HG02981 (cell line): ENCODE data around the gene HTRA2.
"Not testable (repeated sequence)": the region's sequence is repeated elsewhere in the genome, so short reads cannot be mapped to it uniquely, and the experiment has no call there.

Source experiments
- ATAC-seq: cut with Tn5 transposase; IDR thresholded peaks from one replicate; pipeline ENCODE4 v1.9.1; 2021; ENCODE audit warnings: mild to moderate bottlenecking, moderate library complexity; ENCODE audit not compliant: unreplicated experiment

HTRA2 gene

DNA sequence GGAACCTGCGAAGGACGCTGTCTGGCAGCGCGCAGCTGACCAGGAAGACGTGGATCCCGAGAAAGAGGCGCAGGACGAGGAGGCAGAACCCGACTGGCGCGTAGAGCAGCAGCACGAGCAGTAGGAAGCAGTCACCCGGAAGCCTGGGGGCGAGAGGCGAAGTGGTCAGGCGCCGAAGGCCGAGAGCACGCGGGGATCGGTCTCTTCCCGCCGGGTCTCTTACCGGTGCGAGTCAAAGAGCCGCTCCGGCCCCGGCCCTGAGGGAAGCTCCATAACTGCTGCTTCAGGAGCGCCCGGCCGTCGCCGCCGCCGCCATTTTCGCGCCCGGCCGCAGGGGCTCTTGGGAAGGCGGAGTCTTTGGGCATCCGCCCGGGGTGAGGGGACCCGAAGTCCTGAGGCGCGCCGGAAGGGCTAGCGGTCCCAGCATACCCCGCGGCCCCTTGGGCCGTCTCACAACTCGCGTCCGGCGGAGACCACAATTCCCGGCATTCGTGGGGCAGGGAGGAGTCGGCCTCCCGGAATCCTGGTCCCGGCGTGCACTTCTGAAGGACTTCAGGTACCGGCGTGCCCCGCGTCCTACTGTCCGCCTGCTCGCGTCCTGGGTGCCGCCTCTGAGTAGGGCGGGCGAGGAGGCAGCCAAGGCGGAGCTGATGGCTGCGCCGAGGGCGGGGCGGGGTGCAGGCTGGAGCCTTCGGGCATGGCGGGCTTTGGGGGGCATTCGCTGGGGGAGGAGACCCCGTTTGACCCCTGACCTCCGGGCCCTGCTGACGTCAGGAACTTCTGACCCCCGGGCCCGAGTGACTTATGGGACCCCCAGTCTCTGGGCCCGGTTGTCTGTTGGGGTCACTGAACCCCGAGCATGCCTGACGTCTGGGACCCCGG is at the start of gene HTRA2, which contains the start of gene AUP1:
Gene HTRA2, plus strand, starts transcription at position 577 of the 882 bp plus-strand sequence. Its CDS starts 74 bp downstream, at position 651.
Gene AUP1, minus strand, starts transcription at position 350 of the 882 bp plus-strand sequence. Its CDS starts 77 bp downstream, at position 273.
- ATAC-seq: peak; percentile 72

DNA sequence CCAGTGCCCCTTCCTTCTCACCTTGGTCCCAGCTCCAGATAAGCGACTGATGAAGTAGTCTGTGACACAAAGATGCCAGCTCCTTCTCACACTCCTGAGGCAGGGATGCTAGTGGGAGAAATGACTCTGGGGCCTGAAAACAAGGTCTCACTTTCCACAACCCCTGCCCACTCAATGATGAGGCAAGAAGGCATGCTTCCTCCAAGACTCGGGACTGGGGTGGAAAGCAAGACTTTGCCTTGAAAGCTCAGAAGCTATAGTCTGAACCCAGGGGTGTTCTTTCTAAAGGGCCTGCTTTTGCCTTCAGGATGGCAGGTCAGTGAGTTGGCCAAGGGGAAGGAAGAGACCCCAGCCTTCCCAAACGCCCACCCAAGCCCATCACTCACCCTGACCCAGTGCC is 48.3 kb upstream of the HTRA2 start:
- ATAC-seq: no peak

DNA sequence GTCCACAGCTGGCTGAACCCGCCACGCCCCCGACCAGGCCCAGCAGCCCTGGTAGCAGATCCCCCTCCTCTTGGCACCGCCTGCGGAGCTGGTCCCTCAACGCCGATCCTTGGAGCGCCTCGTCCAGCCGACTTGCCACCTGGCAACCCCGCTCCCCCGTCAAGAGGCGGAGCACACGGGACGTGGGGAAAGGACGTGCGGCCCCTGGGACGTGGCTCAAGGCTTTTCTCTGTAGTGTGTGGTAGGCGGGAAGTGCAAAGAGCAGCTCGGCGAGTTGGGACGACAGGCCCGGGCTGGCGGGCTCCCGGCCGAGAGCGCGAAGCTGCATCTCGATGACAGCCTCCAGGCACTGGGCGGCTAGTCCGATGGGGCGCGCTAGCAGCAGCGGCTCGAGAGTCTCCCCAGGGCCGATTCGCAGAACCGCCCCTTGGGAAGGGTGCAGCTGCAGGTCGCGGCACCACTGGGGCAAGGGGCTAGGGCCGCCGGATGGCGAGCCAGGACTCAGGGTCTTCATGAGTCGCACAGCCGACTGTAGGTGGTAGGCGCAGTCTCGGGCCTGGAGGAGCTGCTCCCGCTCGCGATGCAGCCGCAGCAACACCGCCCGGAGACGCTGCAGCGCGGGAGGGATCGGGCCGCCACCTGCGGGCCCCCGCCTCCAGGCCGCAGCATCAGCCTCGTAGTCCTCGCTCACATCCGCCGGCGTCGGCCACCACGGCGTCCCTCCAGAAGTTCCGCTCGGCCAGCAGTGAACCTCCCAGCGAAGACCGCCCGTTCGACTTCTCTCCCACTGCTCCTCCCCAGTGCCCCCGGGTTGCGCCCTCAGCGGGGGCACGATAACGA is 47.6 kb upstream of the HTRA2 start:
- peak; percentile 29 for ATAC-seq

DNA sequence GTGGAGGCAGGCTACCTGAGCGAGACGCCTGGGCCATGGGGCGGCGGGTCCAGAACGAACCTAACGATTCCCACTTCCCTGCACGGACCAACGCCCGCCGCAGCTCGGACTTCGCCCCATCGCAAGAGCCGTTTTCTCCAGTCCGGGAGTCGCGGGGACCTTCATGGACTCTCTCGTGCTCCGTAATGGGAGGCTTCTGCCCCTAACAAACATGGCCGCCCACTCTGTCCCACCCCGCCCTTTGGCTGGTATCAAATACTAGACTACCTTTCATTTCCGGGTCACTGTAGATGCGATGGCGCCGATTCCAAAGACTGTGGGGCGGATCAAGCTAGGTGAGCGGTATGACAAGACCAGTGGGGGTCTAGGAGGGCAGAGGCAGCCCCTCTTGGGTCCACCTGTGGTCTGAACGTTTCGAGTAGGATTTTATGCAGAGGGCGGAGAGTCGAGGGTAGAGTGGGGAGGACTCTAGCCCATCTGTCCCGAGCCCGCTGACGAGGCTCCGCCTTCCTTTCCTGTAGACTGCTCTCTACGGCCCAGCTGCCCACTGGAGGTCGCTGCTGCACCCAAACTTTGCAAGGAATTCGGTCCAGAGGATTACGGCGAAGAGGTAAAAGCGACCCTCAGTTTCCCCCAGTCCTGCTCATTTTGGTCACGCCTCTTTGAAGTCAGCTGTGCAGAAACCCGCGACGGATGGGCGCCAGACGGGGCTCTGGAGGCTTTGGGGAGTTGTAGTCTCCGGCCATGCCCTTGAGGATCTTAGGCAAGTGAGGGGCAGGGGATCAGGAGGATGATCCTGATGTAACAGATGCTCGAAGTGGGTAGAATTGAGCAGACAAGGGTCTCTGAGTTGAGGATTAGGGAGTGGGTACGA is 46.7 kb upstream of the HTRA2 start, which contains the start of the genes CCDC142 and TTC31:
Gene CCDC142, minus strand, starts transcription at position 198 of the 874 bp plus-strand sequence. Its CDS starts 161 bp downstream, at position 37.
Gene TTC31, plus strand, starts transcription at position 281 of the 874 bp plus-strand sequence. Its CDS starts 15 bp downstream, at position 296.
- peak; percentile 92 for ATAC-seq

DNA sequence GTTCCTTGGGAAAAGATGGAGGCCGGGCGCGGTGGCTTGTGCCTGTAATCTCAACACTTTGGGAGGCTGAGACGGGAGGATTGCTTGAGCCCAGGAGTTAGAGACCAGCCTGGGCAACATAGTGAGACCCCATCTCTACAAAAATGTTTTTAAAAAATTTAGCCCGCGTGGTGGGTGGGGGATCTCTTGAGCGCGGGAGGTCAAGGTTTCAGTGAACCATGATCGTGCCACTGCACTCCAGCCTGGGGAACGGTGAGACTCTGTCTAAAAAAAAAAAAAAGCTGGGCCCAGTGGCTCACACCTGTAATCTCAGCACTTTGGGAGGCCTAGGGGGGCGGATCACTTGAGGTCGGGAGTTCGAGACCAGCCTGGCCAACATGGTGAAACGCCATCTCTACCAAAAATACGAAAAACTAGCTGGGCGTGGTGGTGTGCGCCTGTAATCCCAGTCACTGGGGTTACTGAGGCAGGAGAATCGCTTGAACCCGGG is 46.0 kb upstream of the HTRA2 start:
- not testable (repeated sequence) for ATAC-seq

DNA sequence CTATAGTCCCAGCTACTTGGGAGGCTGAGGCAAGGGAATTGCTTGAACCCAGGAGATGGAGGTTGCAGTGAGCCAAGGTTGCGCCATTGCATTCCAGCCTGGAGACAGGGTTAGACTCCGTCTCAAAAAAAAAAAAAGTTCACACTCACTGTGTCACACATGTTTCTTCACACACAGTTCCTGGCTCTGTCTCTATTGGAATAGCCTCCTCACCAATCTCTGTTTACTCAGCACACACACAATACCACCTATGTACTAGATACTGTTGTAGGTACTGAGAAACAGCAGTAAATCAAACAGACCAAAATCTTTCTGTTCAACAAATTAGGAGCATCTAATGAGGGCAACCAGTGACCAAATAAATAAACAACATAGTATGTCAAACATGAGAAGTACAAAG is 43.6 kb upstream of the HTRA2 start:
- no peak for ATAC-seq

DNA sequence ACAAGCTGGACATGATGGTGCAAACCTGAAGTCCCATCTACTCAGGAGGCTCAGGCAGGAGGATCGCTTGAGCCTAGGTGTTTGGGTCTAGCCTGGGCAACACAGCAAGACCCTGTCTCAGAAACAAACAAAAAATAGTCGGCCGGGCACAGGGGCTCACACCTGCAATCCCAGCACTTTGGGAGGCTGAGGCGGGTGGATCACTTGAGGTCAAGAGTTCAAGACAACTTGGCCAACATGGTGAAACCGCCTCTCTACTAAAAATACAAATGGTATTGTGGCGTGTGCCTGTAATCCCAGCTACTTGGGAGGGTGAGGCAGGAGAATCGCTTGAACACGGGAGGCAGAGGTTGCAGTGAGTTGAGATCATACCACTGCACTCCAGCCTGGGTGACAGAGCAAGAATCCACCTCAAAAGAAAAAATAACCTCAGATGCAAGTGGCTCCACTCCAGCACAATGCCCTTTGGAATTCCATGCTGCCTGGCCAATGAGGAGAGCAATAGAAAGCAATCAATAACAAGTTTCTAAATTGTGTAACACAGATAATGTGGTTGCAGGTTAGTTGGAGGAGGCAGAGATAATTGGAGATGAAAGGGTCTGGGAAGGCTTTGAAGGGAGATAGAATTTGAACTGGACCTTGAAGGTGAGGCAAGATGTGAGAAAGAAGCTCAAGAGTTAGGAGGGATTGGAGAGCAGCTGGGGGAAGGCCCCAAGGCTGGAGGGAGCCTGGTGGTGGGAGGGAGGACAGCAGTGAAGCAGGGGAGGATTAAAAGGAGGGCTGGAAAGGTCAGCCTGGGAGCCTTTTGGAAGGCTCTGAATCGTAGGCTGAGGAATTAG is 40.9 kb upstream of the HTRA2 start:
- no peak for ATAC-seq

DNA sequence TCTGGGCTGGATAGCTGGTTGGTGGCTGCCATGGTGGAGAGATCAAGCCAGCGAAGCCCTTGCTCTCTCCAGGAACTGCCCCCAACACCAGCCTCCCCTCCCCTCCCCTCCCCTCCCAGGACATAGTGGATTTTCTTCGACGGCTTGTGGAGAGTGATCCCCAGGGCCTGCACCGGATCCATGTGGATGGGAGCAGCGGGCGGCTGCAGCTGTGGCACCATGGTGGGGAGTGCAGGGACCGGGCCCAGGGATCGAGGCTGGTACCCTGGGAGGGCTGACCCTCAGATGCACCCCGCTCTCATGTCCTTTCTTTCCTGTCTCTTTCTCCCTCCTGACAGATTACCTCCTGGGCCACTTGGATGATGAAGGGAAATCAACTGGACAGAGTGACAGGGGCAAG is 39.8 kb upstream of the HTRA2 start:
- no peak for ATAC-seq

DNA sequence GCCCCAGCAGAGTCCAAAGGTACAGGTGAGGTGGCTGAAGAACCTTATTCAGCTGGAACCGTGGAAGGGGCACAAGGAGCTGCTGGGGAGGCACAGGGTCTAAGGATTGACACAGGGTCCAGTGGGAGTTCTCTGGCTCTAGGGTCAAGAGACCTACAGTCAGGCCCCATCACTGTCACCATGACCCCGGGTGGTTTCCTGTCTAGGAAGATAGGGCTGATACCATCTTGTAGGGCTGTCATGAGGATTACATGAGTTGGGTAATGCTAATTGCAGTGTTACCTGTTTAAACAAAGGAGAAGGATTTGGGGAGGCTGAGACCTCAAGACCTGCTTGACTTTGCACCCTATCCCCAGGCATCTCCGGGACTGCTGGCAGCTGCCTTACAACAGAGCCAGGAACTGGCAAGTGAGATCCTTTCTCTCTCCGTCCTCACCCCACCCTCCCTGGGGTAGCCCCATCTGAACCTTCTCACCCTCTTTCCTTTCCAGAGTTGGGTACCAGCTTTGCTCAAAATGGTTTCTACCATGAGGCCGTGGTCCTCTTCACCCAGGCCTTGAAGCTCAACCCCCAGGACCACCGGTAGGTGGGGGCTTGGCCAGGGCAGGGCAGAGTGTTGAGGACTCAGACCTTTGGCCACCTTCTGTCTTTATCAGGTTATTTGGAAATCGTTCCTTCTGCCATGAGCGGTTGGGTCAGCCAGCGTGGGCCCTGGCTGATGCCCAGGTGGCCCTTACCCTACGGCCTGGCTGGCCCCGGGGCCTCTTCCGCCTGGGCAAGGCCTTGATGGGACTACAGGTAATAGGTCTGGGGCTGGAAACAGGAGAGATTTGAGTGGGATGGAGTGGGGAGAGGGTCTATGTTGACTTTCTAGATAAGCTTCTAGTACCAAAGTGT is 37.8 kb upstream of the HTRA2 start:
- no peak for ATAC-seq

DNA sequence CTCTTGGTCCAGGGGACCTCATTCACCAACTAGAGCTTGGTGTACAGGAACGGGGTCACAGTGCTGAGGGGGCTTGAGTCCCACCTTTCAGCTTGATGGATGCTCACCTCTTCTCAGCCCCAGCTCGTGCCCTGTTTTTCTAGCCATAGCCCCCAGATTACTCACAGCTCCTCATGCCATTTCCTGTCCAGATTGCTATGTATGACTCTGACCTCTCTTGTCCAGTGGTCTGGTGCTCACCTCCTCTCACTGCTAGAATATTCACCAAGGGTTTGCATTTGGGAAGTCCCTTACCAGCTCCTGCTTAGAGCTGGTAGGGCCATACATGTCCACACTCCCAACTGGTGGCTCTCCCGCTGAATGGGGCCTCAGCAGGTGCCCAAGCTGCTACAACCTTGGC is 36.2 kb upstream of the HTRA2 start:
- no peak for ATAC-seq

DNA sequence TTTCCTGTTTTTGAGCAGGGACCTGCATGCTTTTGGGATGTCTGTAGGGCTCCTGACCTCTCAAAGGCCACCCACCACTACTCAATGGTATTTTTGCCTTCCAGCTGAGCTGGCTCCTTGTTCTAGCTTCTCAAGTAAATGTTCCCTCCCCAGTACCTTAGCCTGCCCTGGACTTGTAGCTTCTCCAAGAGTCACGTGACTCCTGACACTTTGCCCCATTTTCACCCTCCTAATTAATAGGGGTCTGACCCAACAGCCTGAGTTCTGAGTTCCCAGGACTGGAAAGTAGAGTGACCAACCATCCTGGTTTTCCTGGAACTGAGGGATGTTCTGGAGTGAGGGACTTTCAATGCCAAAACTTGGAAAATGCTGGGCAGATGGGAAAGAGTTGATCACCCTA is 34.3 kb upstream of the HTRA2 start:
- no peak for ATAC-seq

DNA sequence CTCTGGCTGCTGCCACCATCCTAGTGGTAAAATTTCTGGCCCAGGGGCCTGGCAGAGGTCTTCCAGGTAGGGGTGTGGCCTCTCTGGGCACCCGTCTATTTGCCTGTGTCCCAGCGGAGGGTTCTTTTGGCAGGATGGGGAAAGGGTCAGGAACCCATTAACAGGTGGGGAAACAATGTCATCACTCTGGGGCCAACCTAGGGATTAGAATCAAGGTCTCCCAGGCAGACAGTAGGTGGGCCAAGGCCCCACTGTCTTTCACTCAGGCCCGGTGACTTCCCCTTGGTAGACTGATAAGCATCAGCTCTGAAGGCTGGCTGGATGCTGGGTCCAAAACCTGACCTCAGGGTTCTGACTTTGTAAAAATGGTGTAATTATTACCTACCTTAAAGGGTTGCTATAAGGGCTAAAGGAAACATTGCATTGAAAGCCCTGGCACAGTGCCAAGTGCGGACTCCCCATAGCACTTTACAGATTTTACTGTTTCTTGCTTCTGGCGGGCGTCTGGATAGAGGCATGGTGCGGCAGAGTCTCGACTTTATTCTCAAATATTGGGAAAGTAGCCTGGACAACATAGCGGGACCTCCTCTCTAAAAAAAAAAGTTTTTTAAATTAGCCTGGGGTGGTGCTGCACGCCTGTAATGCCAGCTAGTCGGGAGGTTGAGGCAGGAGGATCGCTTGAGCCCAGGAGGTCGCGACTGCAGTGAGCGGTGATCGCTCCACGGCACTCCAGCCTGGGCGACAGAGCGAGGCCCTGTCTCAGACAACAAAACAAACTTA is 32.5 kb upstream of the HTRA2 start:
- no peak for ATAC-seq

DNA sequence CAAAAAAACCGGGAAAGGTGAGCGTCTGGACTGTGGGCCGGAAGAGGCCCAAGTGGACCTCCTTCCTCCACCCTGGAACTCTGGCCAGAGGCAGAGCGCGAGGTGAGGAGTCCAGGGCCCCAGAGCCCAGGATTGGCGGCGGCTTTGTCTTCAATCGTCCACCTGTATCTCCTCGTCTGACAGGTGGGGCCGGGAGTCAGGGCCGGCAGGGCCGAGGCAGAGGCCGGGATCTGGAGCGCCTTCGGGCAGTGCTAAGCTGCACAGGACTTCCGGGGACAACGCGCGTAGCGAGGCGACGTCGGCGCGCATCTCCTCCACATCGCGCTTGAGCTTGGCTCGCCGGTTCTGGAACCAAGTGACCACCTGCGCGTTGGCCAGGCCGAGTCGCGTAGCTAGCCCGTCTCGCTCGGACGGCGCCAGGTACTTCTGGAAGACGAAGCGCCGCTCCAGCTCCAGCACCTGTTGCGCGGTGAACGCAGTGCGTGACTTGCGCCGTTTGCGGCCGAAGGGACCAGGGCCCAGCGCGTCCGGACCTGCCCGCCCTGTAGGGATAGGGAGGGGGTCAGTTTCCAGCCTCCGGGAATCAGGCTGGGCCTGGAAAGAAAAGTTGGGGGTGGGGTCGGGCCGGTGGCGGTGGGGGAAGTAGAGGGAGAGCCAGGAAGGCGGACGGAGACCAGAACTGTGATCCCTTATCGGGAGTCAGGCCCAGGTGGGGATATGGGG is 31.8 kb upstream of the HTRA2 start:
- no peak for ATAC-seq

DNA sequence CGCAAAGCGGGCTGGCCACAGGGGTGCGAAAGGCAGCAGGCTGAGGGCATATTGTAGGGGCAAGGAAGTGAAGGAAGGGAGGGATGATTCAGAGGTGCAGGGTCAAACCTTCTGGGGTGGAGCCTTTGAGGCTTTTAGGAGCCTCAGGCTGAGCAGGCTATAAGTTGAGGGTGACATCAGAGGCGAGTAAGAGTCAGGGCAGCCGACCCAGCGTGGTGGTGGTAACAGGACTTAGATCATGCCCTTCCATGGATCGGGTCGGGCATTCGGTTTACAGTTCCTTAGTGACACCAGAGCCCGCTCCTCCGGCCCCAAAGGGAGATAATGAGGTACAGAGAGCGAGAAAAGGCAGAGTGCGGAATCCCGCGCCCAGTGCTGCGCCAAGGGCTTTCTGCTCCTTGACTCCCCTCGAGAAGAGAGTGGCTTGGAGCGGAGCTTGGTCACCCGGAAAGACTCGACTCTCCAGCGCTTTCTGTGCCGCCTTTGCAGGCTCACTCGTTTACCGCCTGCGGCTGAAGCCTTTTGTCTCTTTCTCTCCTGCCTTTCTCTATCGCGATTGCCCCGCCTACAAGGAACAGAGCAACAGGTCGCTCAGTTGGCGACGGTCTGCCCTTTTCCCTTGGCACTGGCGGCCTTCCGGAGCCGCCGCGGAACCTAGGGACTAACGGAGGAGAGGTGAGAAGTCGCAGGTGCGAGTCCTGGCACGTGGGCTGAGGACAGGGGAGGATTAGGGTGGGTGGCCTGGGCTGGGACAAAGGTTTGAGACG is 31.1 kb upstream of the HTRA2 start:
- ATAC-seq: no peak

DNA sequence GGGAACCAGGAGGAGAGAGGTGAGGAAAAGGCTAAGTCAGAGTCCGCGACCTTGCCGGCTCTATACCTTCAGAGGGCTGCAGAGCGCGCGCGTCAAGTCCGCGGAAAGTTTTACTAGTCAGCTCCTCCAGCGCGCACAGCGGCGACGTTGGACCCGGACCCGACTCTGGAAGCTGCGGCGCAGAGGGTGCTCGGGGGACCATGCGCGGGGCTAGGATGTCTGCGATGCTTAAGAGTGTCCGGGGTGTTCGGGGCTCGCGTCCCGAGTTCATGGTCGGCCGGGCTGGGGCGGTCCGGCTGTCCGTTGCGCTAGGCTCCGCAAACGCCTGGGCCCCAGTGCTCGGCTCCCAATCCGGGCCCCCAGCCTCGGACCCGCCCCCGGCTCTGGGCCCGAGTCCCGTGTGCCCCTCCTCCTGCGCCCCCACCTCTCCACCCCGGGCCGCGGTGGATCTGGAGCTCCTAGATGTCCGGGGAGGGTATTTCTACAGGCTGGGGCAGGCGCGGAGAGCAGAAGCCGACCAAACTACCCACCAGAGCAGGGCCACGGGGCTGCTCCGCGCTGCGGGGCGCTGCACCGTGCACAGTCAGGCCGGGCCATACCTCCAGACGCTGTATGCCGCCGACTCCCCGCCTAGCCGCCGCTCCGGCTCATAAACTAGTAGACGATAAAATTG is 30.3 kb upstream of the HTRA2 start, which contains the start of gene LBX2:
Gene LBX2, minus strand, starts transcription at position 337 of the 673 bp plus-strand sequence. Its CDS starts 66 bp downstream, at position 271.
- no peak for ATAC-seq
